HCT116 (cell line): ENCODE data around the gene CLTA. TPM values are rescaled to one million over a fixed set of nuclear protein-coding genes. Genes with fewer than 3 reads are reported as not detected.

Source experiments
- ATAC-seq: fragments of 200-7000 bp; cut with Tn5 transposase; 2 replicates; pipeline ENCODE4 v1.9.1; 2020; ENCODE audit warnings: mild to moderate bottlenecking, moderate library complexity
- BruUV-seq: library from RNA; stranded (reverse); fragments of 400-500 nt; replicated peaks from 2 replicates; lab custom pipeline; 2021; lab: Mats Ljungman, UMichigan
- CTCF ChIA-PET: fragments of 300-600 bp; sonication (Branson Sonifier 250); formaldehyde crosslinking; loops from one replicate; lab custom pipeline; 2021; ENCODE audit warnings: antibody characterized with exemption; lab: Charles Lee
- POLR2A ChIA-PET: fragments of 300-600, 350-600 bp; sonication (Branson Sonifier 250); formaldehyde crosslinking; loops from one replicate; lab custom pipeline; 2021; ENCODE audit warnings: antibody characterized with exemption; lab: Charles Lee
- RAD21 ChIA-PET, 2 experiments: fragments of 300-600 bp; sonication (Branson Sonifier 250); formaldehyde crosslinking; loops; one replicate each; lab custom pipeline; 2023; ENCODE audit warnings: low total read pairs in 2 of 2; ENCODE audit not compliant: uncharacterized antibody in 2 of 2, unreplicated experiment in 2 of 2, low non-redundant PET in 1 of 2; lab: Charles Lee
- DNase-seq: peaks from one replicate; pipeline ENCODE4 v3.0.0-alpha.2; 2010; ENCODE audit warnings: low read depth, low spot score
- H2AFZ ChIP-seq: fragments of 200-600 bp; shearing (Covaris generic), sonication (generic); 2 replicates; pipeline ENCODE4 v1.6.1; 2017; ENCODE audit warnings: low read depth, mixed run types, mixed read lengths, antibody characterized with exemption, low read length; ENCODE audit not compliant: poor library complexity, severe bottlenecking
- H3K27ac ChIP-seq: 2 replicates; pipeline ENCODE4 v1.5.1; 2012; ENCODE audit warnings: low read depth, low read length
- H3K27me3 ChIP-seq: fragments of 200-600 bp; sonication (generic); 2 replicates; pipeline ENCODE4 v1.6.1; 2016; ENCODE audit warnings: mixed run types, low read length, mixed read lengths; ENCODE audit not compliant: insufficient read depth
- H3K36me3 ChIP-seq, 2 experiments: fragments of 200-500 bp in 1 of 2; fragments of 200-600 bp in 1 of 2; sonication (Bioruptor generic) in 1 of 2; sonication (generic) in 1 of 2; 2 replicates each; pipeline versions ENCODE4 v1.5.1 to v1.6.1; 2014 to 2016; ENCODE audit warnings: low read length in 2 of 2, inconsistent platforms in 1 of 2, mixed read lengths in 1 of 2, mixed run types in 1 of 2; ENCODE audit not compliant: insufficient read depth in 2 of 2, control insufficient read depth in 1 of 2
- H3K4me1 ChIP-seq, 2 experiments: fragments of 200-600 bp in 1 of 2; sonication (generic) in 1 of 2; 2 replicates each; pipeline versions ENCODE4 v1.5.1 to v1.6.1; 2012 to 2017; ENCODE audit warnings: low read length in 2 of 2, inconsistent platforms in 1 of 2, mild to moderate bottlenecking in 1 of 2, mixed read lengths in 1 of 2, mixed run types in 1 of 2, moderate library complexity in 1 of 2; ENCODE audit not compliant: insufficient read depth in 2 of 2, control insufficient read depth in 1 of 2
- H3K4me2 ChIP-seq: fragments of 200-600 bp; sonication (generic); 2 replicates; pipeline ENCODE4 v1.6.1; 2017; ENCODE audit warnings: mixed run types, low read length, mixed read lengths
- H3K4me3 ChIP-seq, 2 experiments: fragments of 200-600 bp in 1 of 2; sonication (generic) in 1 of 2; replicated peaks in 1 of 2; 2 replicates each; pipeline ENCODE4 v1.5.1; 2011 to 2016; ENCODE audit warnings: low read length in 2 of 2, control low read depth in 1 of 2, low read depth in 1 of 2, mild to moderate bottlenecking in 1 of 2, mixed read lengths in 1 of 2, mixed run types in 1 of 2
- H3K79me2 ChIP-seq: fragments of 200-600 bp; sonication (generic); 2 replicates; pipeline ENCODE4 v1.6.1; 2017; ENCODE audit warnings: mild to moderate bottlenecking, mixed run types, low read length, moderate library complexity, mixed read lengths; ENCODE audit not compliant: insufficient read depth
- H3K9ac ChIP-seq: fragments of 200-600 bp; sonication (generic); 2 replicates; pipeline ENCODE4 v1.6.1; 2016; ENCODE audit warnings: low read length, mixed read lengths
- H3K9me2 ChIP-seq: fragments of 200-600 bp; sonication (generic), shearing (Covaris generic); 2 replicates; pipeline ENCODE4 v1.6.1; 2017; ENCODE audit warnings: mixed run types, mild to moderate bottlenecking, moderate library complexity; ENCODE audit not compliant: insufficient read depth
- H3K9me3 ChIP-seq, 2 experiments: fragments of 200-500 bp in 1 of 2; fragments of 200-600 bp in 1 of 2; sonication (Bioruptor generic) in 1 of 2; sonication (generic) in 1 of 2; 2 replicates each; pipeline ENCODE4 v1.6.1; 2014 to 2017; ENCODE audit warnings: low read length in 2 of 2, mixed read lengths in 2 of 2, inconsistent platforms in 1 of 2, low read depth in 1 of 2, mild to moderate bottlenecking in 1 of 2, mixed run types in 1 of 2, moderate library complexity in 1 of 2; ENCODE audit not compliant: control insufficient read depth in 1 of 2, insufficient read depth in 1 of 2
- H4K20me1 ChIP-seq: fragments of 200-600 bp; sonication (generic), shearing (Covaris generic); 2 replicates; pipeline ENCODE4 v1.6.1; 2017; ENCODE audit warnings: mixed run types, mild to moderate bottlenecking, moderate library complexity; ENCODE audit not compliant: insufficient read depth
- CBX3 ChIP-seq: IDR thresholded peaks from 2 replicates; pipeline ENCODE4 v1.6.1; 2012; ENCODE audit warnings: low read depth
- CEBPB ChIP-seq: IDR thresholded peaks from 2 replicates; pipeline ENCODE4 v1.6.1; 2012; ENCODE audit warnings: low read depth
- EGR1 ChIP-seq: IDR thresholded peaks from 2 replicates; pipeline ENCODE4 v1.6.1; 2012; ENCODE audit warnings: low read depth
- ELF1 ChIP-seq: IDR thresholded peaks from 2 replicates; pipeline ENCODE4 v1.6.1; 2012; ENCODE audit warnings: low read depth, borderline replicate concordance
- EZH2 ChIP-seq: fragments of 200-600 bp; sonication (generic); IDR thresholded peaks from 2 replicates; pipeline ENCODE4 v1.6.1; 2017; ENCODE audit warnings: antibody characterized with exemption, mixed run types
- EZH2phosphoT487 ChIP-seq: fragments of 200-600 bp; IDR thresholded peaks from 2 replicates; pipeline ENCODE4 v1.6.1; 2018; ENCODE audit warnings: antibody characterized with exemption, borderline replicate concordance
- FOSL1 ChIP-seq: IDR thresholded peaks from 2 replicates; pipeline ENCODE4 v1.6.1; 2012; ENCODE audit warnings: low read depth
- JUND ChIP-seq: IDR thresholded peaks from 2 replicates; pipeline ENCODE4 v1.6.1; 2012
- POLR2A ChIP-seq: IDR thresholded peaks from 2 replicates; pipeline ENCODE4 v1.7.0; 2011; ENCODE audit warnings: borderline replicate concordance; ENCODE audit not compliant: insufficient read depth, insufficient read length; ENCODE audit errors: extremely low read depth
- POLR2AphosphoS5 ChIP-seq: IDR thresholded peaks from 2 replicates; pipeline ENCODE4 v1.6.1; 2011; ENCODE audit warnings: mild to moderate bottlenecking, low read depth, low read length, moderate library complexity
- RAD21 ChIP-seq: IDR thresholded peaks from 2 replicates; pipeline ENCODE4 v1.6.1; 2012; ENCODE audit warnings: low read depth, mild to moderate bottlenecking
- REST ChIP-seq: IDR thresholded peaks from 2 replicates; pipeline ENCODE4 v1.6.1; 2012; ENCODE audit warnings: low read depth
- SIN3A ChIP-seq: IDR thresholded peaks from 2 replicates; pipeline ENCODE4 v1.6.1; 2012; ENCODE audit warnings: low read depth
- SP1 ChIP-seq: IDR thresholded peaks from 2 replicates; pipeline ENCODE4 v1.6.1; 2012; ENCODE audit warnings: low read depth
- SRF ChIP-seq: IDR thresholded peaks from 2 replicates; pipeline ENCODE4 v1.6.1; 2012; ENCODE audit warnings: low read depth
- TCF7L2 ChIP-seq: IDR thresholded peaks from 2 replicates; pipeline ENCODE4 v1.7.0; 2011; ENCODE audit warnings: borderline replicate concordance, inconsistent platforms; ENCODE audit not compliant: insufficient read depth, insufficient read length; ENCODE audit errors: extremely low read depth
- YY1 ChIP-seq: IDR thresholded peaks from 2 replicates; pipeline ENCODE4 v1.6.1; 2011; ENCODE audit warnings: low read length, low read depth, moderate library complexity, mild to moderate bottlenecking; ENCODE audit not compliant: insufficient replicate concordance; ENCODE audit errors: extremely low read depth
- ZFX ChIP-seq: fragments of 450-650 bp; IDR thresholded peaks from 2 replicates; pipeline ENCODE4 v1.6.1; 2017
- ZNF274 ChIP-seq: fragments of 200-500 bp; sonication (Bioruptor generic); IDR thresholded peaks from 2 replicates; pipeline ENCODE4 v1.6.1; 2014; ENCODE audit warnings: mild to moderate bottlenecking, low read depth, low read length, inconsistent platforms
- intact Hi-C: fragments of 100-400 bp; cut with micrococcal nuclease; formaldehyde crosslinking; loops from 2 replicates; pipeline ENCODE4 v1.10.0; 2022
- total RNA-seq: library from RNA; stranded (reverse); gene quantifications from one replicate; pipeline ENCODE4 v1.2.1, GENCODE V29; 2021; ENCODE audit not compliant: unreplicated experiment
- TF ChIP-seq, protein P1 (sequence below): IDR thresholded peaks from 2 replicates; pipeline ENCODE4 v1.6.1; 2012
- TF ChIP-seq, protein P2 (sequence below): IDR thresholded peaks from 2 replicates; pipeline ENCODE4 v1.6.1; 2012

CLTA gene
- total RNA-seq, 1 experiment from 2014 or later: 152 TPM

DNA sequence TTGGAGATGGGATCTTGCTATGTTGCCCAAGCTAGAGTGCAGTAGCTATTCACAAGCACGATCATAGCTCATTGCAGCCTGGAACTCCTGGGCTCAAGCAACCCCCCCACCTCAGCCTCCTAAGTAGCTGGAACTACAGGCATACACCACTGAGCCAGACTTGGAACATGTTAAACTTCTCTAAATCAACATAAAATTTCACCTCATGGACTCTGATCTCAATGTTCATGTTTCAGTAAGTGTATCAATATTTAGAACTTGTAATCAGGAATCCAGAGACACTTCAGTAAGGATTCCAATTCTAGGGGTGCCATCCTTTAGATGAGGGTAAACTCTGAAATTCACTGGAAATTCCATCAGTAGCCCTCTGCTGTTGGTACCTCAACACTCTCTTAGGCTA, 60.7 kb downstream of the CLTA start (continued):
- TF ChIP-seq EZH2 (no peak), SRF (no peak), SP1 (no peak), POLR2A (no peak), ZNF274 (no peak), ELF1 (no peak), RAD21 (no peak)

- Histone ChIP-seq H3K79me2 (no peaks in the 10 kb centered on the region), H3K9me2 (no peaks in the 10 kb centered on the region), H3K27ac (peak within 1 kb of the TSS; percentile 52), H3K27me3 (no peaks in the 10 kb centered on the region), H3K36me3 (no peaks in the 10 kb centered on the region), H3K9me3 (no peaks in the 10 kb centered on the region), H3K9ac (peak within 1 kb of the TSS; percentile 57), H2AFZ (no peak within 1 kb of the TSS), H4K20me1 (no peaks in the 10 kb centered on the region), H3K4me3 (peak within 1 kb of the TSS; percentile 69 to 82), H3K4me2 (peak within 1 kb of the TSS; percentile 98), H3K4me1 (peaks cover 3 to 15% of the 10 kb centered on the region in 2 experiments; a peak in 3 of 4 replicates)
- BruUV-seq: TSS peak; percentile 81
- DNase-seq (peak; percentile 80), ATAC-seq (peak; percentile 91)
- ChIA-PET CTCF (interaction anchor here (1.0 kb wide), 2 partner anchors 10 to 70 kb away, joined by 3 read pairs; no protein-coding TSS in a partner anchor), POLR2A (interaction anchor here (1.2 kb wide), 1 partner anchor 10 kb away, joined by 3 read pairs; no protein-coding TSS in a partner anchor), RAD21 (interaction anchor here in 1 of 2 experiments (0.7 kb wide), 1 partner anchor 724 kb away, joined by 4 read pairs; no protein-coding TSS in a partner anchor)
- intact Hi-C loops: no loop called here
- TF ChIP-seq CBX3: peak; percentile 33; the same call in 1 of the 2 replicates
- peak; percentile 90 for TF ChIP-seq SRF
- no peak for TF ChIP-seq FOSL1
- TF ChIP-seq POLR2A: peak; percentile 28
- TF ChIP-seq ELF1: no peak
- TF ChIP-seq EZH2phosphoT487: no peak
- TF ChIP-seq SP1: peak; percentile 92
- no peak for TF ChIP-seq REST
- TF ChIP-seq EZH2: no peak
- TF ChIP-seq ZFX: peak; percentile 61
- TF ChIP-seq POLR2AphosphoS5: peak; percentile 75
- TF ChIP-seq, protein P1, sequence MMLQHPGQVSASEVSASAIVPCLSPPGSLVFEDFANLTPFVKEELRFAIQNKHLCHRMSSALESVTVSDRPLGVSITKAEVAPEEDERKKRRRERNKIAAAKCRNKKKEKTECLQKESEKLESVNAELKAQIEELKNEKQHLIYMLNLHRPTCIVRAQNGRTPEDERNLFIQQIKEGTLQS: no peak
- 0 out of 2 replicates have a peak, but pooled peaks have one; percentile 38 for TF ChIP-seq EGR1
- TF ChIP-seq JUND: no peak
- no peak for TF ChIP-seq CEBPB
- peak; percentile 28 for TF ChIP-seq TCF7L2
- peak; percentile 68 for TF ChIP-seq SIN3A
- TF ChIP-seq, protein P2, sequence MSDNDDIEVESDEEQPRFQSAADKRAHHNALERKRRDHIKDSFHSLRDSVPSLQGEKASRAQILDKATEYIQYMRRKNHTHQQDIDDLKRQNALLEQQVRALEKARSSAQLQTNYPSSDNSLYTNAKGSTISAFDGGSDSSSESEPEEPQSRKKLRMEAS: peak; percentile 85
- TF ChIP-seq ZNF274: no peak
- peak; percentile 53 for TF ChIP-seq YY1
Measured at GRCh38 chr9:36258208-36258995, 67.7 kb downstream of the CLTA start, which contains the start of gene GNE. GNE (minus strand) TSS chr9:36258448; CDS start chr9:36249355, 9,093 bp downstream.
